ENCODE data around the gene SHISA2.

GRCh38 chr13:26026211-26026610 lies 25.6 kb downstream of the SHISA2 start:
- TF ChIP-seq CTCF (IDR thresholded peaks at IDR 0.05; ENCODE audit: low read length) (no peak), EZH2phosphoT487 (IDR thresholded peaks at IDR 0.05; ENCODE audit: low read length) (no peak), EZH2 (optimal IDR thresholded peaks at IDR 0.05; ENCODE audit: low read depth, low read length) (no peak)
